Measurements from ENCODE around the gene FOSL1.
A peak's percentile ranks its signal among the peaks of the same experiment; 100 is the strongest.

The FOSL1 gene

GRCh38 chr11:65900125-65900898 lies at the start of gene FOSL1:
Gene FOSL1, minus strand, starts transcription at chr11:65900388. Its CDS starts 49 bp downstream, at chr11:65900339.
- peak; percentile 96 for DNase-seq

- no peak for DNase-seq
Measured at GRCh38 chr11:65947603-65948125, 47.5 kb upstream of the FOSL1 start.

- DNase-seq = no peak
Measured at GRCh38 chr11:65947133-65947532, 46.9 kb upstream of the FOSL1 start.

GRCh38 chr11:65946655-65947054 lies 46.5 kb upstream of the FOSL1 start:
- no peak for DNase-seq

GRCh38 chr11:65945941-65946558 lies 45.9 kb upstream of the FOSL1 start:
- no peak for DNase-seq

GRCh38 chr11:65945430-65945911 lies 45.3 kb upstream of the FOSL1 start, which contains the start of gene TSGA10IP:
Gene TSGA10IP, plus strand, starts transcription at chr11:65945480. Its CDS starts 196 bp downstream, at chr11:65945676.
- no peak for DNase-seq

- no peak for DNase-seq
Measured at GRCh38 chr11:65944767-65945166, 44.6 kb upstream of the FOSL1 start.

- DNase-seq = no peak
Measured at GRCh38 chr11:65944191-65944590, 44.0 kb upstream of the FOSL1 start.

GRCh38 chr11:65942531-65942930 lies 42.3 kb upstream of the FOSL1 start:
- DNase-seq = no peak

- DNase-seq = no peak
Measured at GRCh38 chr11:65941720-65942310, 41.6 kb upstream of the FOSL1 start.

- DNase-seq = no peak
Measured at GRCh38 chr11:65937766-65938165, 37.6 kb upstream of the FOSL1 start.

GRCh38 chr11:65934014-65934413 lies 33.8 kb upstream of the FOSL1 start:
- DNase-seq = no peak

- no peak for DNase-seq
Measured at GRCh38 chr11:65932558-65932919, 32.4 kb upstream of the FOSL1 start.

GRCh38 chr11:65931773-65932557 lies 31.8 kb upstream of the FOSL1 start:
- DNase-seq = no peak

- no peak for DNase-seq
Measured at GRCh38 chr11:65928667-65929066, 28.5 kb upstream of the FOSL1 start.

- DNase-seq = peak; percentile 87
Measured at GRCh38 chr11:65927904-65928397, 27.8 kb upstream of the FOSL1 start.

- DNase-seq = no peak
Measured at GRCh38 chr11:65925397-65925796, 25.2 kb upstream of the FOSL1 start.

GRCh38 chr11:65922565-65922964 lies 22.4 kb upstream of the FOSL1 start:
- DNase-seq = no peak

GRCh38 chr11:65921876-65922275 lies 21.7 kb upstream of the FOSL1 start:
- DNase-seq = no peak

GRCh38 chr11:65921033-65921555 lies 20.9 kb upstream of the FOSL1 start:
- no peak for DNase-seq

GRCh38 chr11:65920372-65920802 lies 20.2 kb upstream of the FOSL1 start:
- no peak for DNase-seq

Data from activated CD4-positive, alpha-beta T cell treated with anti-CD3 and anti-CD28 coated beads, Interleukin-10, Interleukin-2, amounts not matched to agents 100 ng/mL and 50 ng/mL, durations not matched to agents 16 hours and 8 hours (primary cell).